ENCODE measurements around the gene OR6N2.

OR6N2 gene, protein sequence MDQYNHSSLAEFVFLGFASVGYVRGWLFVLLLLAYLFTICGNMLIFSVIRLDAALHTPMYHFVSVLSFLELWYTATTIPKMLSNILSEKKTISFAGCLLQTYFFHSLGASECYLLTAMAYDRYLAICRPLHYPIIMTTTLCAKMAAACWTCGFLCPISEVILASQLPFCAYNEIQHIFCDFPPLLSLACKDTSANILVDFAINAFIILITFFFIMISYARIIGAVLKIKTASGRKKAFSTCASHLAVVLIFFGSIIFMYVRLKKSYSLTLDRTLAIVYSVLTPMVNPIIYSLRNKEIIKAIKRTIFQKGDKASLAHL

DNA sequence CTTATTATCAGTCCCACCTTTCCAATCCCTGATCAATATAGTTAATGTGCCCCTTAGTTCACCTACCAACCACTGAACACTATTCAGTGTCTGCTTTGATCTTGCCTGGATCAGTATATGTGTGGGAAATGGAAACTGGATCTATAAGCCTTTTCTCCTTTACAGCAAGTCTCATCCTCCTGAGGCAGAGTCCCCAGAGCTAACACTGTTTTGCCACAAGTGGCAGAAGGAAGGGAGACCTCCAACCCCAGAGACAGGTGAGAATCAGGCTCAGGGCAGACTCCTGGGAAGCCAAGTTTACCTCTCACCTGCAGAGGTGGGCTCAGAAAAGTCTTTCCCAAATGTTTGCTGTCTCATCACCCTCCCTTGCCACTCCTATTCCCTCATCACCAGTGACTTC, at the start of gene OR6N2:
TSS of gene OR6N2 (minus strand) at position 101 of the 400 bp plus-strand sequence. CDS start 3,569 bp downstream, outside the sequence.
- no peak for DNase-seq

- DNase-seq = no peak
Measured at GRCh38 chr1:158830074-158830677, 49.2 kb upstream of the OR6N2 start.

DNA sequence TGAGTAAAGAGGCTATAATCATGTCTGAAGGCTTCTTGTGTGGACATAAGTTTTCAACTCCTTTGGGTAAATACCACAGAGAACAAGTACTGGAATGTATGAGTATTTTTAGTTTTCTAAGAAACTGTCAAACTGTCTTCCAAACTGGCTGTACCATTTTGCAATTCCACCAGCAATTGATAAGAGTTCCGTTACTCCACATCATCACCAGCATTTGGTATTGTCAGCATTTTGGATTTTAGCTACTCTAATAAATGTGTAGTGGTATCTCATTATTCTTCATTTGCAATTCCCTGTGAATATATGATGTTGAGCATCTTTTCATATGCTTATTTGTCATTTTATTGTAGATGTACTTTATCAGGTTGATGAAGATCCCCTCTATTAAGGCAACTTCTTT, 40.7 kb upstream of the OR6N2 start:
- DNase-seq = no peak

DNA sequence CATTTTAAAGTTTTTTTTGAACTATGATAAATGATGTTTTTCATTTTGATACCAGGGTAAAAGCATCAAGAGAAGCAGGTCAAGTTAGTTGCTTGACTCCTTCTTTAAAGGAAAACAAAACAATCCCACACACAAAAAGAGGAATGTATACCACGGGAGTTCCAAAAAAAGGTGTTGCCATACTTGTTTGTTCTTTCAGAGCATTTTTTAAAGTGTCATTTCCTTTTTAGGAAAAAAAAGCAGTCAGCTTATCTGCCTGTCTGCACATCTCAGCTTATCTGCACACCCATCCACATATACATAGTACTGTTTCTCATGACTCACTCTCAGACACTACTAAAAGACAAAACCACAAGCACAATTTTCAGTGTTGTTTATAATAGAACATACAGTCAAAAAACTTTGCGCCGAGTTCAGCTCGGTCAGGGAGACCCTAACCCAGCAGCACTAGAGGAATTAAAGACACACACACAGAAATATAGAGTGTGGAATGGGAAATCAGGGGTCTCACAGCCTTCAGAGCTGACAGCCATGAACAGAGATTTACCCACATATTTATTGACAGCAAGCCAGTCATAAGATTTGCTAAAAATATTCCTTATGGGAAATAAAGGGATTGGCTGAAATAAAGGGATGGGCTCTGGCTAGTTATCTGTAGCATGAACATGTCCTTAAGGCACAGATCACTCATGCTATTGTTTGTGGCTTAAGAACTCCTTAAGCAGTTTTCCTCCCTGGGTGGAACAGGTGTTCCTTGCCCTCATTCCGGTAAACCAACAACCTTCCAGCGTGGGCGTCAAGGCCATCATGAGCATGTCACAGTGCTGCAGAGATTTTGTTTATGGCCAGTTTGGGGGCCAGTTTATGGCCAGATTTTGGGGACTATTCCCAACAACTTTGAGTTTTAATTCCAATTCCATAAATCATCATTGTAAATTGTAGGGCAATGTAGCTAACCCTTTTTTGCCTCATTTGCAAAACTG, 38.7 kb upstream of the OR6N2 start:
- peak; percentile 42 for DNase-seq

GRCh38 chr1:158818975-158819431, 38.0 kb upstream of the OR6N2 start:
- DNase-seq = peak; percentile 43

DNA sequence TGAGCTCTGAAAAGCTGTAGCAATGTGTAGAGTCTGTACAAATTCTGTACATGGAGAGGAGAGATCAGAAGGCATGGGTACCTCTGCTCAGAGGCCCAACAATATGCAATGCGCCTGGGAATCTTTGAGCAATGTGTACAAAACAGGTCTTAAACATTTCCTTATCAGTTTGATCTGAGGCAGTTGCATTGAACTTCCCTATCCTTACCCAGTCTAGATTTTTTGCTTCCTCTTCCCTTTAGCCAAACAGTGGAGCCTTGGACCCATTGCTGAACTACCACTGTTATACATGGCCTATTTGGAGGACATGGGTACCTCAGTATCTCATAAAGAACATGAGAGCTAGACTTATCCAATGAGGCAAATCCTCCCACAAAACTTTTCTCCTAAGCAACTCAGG, 37.6 kb upstream of the OR6N2 start:
- DNase-seq = peak; percentile 51

- DNase-seq = no peak
Measured at GRCh38 chr1:158814970-158815369, 34.0 kb upstream of the OR6N2 start.

GRCh38 chr1:158813164-158813563, 32.2 kb upstream of the OR6N2 start:
- DNase-seq = no peak

GRCh38 chr1:158812336-158812735, 31.3 kb upstream of the OR6N2 start:
- DNase-seq = no peak

GRCh38 chr1:158810311-158810710, 29.3 kb upstream of the OR6N2 start:
- no peak for DNase-seq

GRCh38 chr1:158809862-158810261, 28.9 kb upstream of the OR6N2 start:
- DNase-seq = peak; percentile 24

- no peak for DNase-seq
Measured at GRCh38 chr1:158809256-158809655, 28.3 kb upstream of the OR6N2 start.

DNA sequence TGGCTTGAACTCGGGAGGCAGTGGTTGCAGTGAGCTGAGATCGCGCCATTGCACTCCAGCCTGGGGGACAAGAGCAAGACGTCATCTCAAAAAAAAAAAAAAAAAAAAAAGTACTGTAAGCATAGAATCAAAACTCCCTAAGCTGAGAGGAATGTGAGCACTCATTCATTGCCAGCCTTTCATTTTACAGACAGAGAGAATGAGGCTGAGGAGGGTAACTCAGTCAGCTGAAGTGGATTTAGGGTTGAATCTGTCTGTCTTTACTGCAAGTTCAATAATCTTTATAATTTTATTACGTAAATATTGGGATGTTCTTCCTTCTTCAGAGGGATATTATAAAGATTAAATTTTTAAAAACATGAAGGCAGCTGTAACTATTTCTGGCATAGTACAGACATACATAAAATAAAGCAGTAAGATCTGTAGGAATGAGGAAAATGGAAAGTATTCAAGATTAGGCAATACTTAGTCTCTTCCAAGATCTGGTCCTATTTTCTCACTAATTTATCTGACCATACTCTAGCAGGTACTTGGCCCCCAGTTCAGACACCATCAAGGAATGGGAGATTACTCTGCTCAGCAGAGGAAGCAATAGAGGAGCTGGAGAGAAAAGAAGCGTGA, 26.0 kb upstream of the OR6N2 start:
- DNase-seq = no peak

GRCh38 chr1:158803678-158804077, 22.7 kb upstream of the OR6N2 start:
- no peak for DNase-seq

DNA sequence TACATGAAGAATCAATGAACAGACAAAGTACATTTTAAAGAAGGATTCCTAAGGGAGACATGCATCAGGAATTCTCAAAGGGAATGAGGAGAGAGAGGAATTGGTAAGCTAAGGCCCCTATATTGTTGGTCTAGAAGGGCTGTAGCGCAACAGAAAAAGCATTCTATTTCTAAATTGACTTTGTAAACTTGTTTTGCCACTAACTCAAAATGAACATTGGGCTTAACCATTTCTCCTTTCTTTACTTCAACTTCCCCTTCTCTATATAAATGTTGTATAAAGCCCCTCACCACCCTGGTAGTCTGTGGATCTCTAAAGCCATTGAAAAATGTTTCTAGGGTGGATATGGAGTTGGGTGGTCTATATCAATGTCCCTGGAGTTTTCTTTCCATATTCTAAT, 20.4 kb upstream of the OR6N2 start:
- peak; percentile 5 for DNase-seq

DNA sequence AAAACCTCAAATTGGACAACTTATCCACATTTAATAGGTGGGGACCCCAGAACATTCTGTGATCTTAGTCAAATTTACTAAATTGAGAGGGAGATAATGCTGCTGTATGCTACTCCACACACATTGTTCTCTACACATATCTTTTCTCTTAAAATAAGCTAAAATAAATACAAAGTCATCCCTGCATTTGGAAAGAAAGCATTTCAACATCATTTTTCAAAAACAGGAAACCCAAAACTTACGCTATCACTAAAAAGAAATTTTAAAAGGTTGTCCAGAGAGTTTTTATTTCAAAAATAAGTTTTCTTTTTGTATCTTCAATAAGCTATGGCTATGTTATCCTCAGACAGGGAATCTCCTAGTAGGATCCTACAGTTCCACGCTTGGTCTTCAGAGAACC, 19.5 kb upstream of the OR6N2 start:
- DNase-seq = no peak

GRCh38 chr1:158799689-158800088, 18.7 kb upstream of the OR6N2 start:
- DNase-seq = no peak

GRCh38 chr1:158798531-158798930, 17.5 kb upstream of the OR6N2 start:
- no peak for DNase-seq

DNA sequence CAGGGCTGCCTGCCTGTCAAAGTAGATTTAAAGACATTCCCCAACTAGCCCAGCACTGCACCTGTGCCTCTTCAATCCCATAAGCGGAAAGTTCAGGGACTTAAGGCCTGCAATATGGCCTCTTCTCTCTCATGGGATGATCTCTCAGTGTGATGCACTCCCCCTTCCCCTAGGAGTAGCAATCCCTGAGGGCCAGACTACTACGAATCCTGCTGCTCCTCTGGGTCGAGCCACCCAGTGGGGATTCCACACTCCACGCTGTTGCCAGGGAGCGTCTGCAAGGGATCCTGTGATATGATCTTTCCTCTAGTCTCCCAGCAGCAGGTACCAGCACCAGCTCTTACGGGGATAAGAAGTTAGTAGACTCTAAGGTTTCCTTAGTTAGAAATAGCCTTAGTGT, 13.2 kb upstream of the OR6N2 start:
- DNase-seq = no peak

- no peak for DNase-seq
Measured at GRCh38 chr1:158793604-158794003, 12.6 kb upstream of the OR6N2 start.

GRCh38 chr1:158771950-158772866, 8.8 kb downstream of the OR6N2 start, which contains the start of gene OR6N1:
TSS of gene OR6N1 (minus strand) at chr1:158772195. CDS start at chr1:158766682, 5,513 bp downstream.
- no peak for DNase-seq

DNA sequence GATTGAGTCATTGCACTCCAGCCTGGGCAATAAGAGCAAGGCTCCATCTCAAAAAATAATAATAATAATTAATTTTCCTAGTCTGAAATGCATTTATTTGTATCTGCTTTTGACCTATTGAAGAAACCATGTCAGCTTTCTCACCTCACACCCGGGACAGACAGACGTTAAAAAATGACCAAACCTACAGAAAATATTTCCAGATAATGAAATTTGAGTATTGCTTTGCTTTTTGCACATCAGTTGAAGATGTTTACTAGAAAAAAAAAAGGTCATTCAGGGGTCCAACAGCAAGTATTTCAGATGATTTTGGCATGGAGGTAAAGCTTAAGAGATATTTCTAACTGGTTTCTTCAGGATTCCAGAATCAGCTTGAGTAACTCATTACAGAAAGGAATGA, 26.6 kb downstream of the OR6N2 start, which contains the start of gene OR6K6:
TSS of gene OR6K6 (plus strand) at position 301 of the 400 bp plus-strand sequence. CDS start 168 bp downstream, outside the sequence.
- DNase-seq = no peak

All from GDM1 (cell line).